GM21619 (cell line): ENCODE results near the gene NF1.
"Not testable (repeated sequence)": the region's sequence is repeated elsewhere in the genome, so short reads cannot be mapped to it uniquely, and the experiment has no call there.

Experiments
- ATAC-seq: cut with Tn5 transposase; IDR thresholded peaks from one replicate; pipeline ENCODE4 v1.9.1; 2021; ENCODE audit not compliant: unreplicated experiment

Gene NF1

GRCh38 chr17:31085563-31085962 lies 9.2 kb upstream of the NF1 start:
- no peak for ATAC-seq

GRCh38 chr17:31089471-31089870 lies 5.3 kb upstream of the NF1 start:
- ATAC-seq: no peak

GRCh38 chr17:31090650-31091049 lies 4.1 kb upstream of the NF1 start:
- not testable (repeated sequence) for ATAC-seq

GRCh38 chr17:31092475-31093064 lies 2.2 kb upstream of the NF1 start:
- ATAC-seq: no peak

- ATAC-seq: no peak
Measured at GRCh38 chr17:31093866-31094599, 744 bp upstream of the NF1 start.

- peak; percentile 10 for ATAC-seq
Measured at GRCh38 chr17:31095236-31096105, 694 bp downstream of the NF1 start.

- ATAC-seq: no peak
Measured at GRCh38 chr17:31096106-31096436, 1.3 kb downstream of the NF1 start.

- ATAC-seq: no peak
Measured at GRCh38 chr17:31099016-31099415, 4.2 kb downstream of the NF1 start.

- ATAC-seq: no peak
Measured at GRCh38 chr17:31100840-31101459, 6.2 kb downstream of the NF1 start.

- no peak for ATAC-seq
Measured at GRCh38 chr17:31101943-31102342, 7.2 kb downstream of the NF1 start.

GRCh38 chr17:31105991-31106390 lies 11.2 kb downstream of the NF1 start:
- no peak for ATAC-seq

GRCh38 chr17:31111183-31111582 lies 16.4 kb downstream of the NF1 start:
- no peak for ATAC-seq

GRCh38 chr17:31112001-31112661 lies 17.4 kb downstream of the NF1 start:
- ATAC-seq: no peak

GRCh38 chr17:31113368-31113767 lies 18.6 kb downstream of the NF1 start:
- ATAC-seq: not testable (repeated sequence)

- ATAC-seq: no peak
Measured at GRCh38 chr17:31113939-31114338, 19.2 kb downstream of the NF1 start.

- no peak for ATAC-seq
Measured at GRCh38 chr17:31114956-31115555, 20.3 kb downstream of the NF1 start.

GRCh38 chr17:31116167-31116566 lies 21.4 kb downstream of the NF1 start:
- no peak for ATAC-seq

- ATAC-seq: no peak
Measured at GRCh38 chr17:31122746-31123145, 28.0 kb downstream of the NF1 start.

GRCh38 chr17:31126318-31126717 lies 31.5 kb downstream of the NF1 start:
- ATAC-seq: no peak

- no peak for ATAC-seq
Measured at GRCh38 chr17:31128241-31128640, 33.5 kb downstream of the NF1 start.
